ENCODE data around the gene SEL1L3.

DNA sequence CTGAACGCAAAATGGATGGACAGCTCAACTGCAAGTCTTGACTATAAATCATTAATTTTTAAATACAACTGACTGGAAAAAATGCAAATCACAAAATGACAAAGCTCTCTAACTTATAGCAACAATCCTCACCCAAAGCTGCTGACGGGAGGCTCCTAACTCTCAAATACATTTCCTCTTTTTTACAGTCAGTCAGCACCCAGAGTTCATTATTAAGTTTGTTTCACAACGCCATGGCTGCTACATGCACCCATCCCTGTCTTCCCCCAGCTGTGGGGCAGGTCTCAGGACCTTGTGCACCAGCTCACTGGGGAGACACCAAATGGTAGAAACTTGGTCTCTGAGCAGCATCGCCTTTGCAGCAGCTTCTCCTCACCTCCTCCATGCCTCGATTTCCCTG, 109.5 kb downstream of the SEL1L3 start:
- TF ChIP-seq POLR2A (IDR thresholded peaks at IDR 0.05; ENCODE audit: low read length) (no peak), GATA1 (IDR thresholded peaks at IDR 0.05; ENCODE audit: low read depth, low read length) (no peak)
